ENCODE data around the gene DES.

Gene DES

DNA sequence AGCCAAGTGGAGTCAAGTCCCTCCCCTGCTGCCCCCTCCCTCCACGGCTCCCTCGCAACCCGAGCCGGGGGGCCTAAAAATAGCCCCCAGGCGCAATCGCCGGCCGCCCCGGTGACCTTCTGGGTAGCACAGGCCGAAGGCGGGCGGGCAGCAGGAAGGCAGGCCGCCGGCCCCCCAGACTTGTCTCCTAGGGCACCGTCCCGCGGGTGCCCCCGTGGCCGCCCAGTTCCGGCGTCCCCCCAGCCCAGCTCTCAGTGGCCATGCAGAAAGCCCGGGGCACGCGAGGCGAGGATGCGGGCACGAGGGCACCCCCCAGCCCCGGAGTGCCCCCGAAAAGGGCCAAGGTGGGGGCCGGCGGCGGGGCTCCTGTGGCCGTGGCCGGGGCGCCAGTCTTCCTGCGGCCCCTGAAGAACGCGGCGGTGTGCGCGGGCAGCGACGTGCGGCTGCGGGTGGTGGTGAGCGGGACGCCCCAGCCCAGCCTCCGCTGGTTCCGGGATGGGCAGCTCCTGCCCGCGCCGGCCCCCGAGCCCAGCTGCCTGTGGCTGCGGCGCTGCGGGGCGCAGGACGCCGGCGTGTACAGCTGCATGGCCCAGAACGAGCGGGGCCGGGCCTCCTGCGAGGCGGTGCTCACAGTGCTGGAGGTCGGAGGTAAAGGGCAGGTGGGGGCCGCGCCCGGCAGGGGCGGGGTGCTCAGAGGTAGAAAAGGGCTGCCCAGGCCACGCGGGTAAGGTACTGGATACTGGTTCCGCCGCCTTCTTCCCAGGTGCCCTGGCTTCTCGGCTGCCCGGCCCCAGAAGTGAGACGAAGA lies 16.7 kb downstream of the DES start, which contains the start of gene SPEG:
SPEG (plus strand) TSS at position 126 of the 808 bp plus-strand sequence; CDS start at position 261, 135 bp downstream.
- TF ChIP-seq, protein P1, sequence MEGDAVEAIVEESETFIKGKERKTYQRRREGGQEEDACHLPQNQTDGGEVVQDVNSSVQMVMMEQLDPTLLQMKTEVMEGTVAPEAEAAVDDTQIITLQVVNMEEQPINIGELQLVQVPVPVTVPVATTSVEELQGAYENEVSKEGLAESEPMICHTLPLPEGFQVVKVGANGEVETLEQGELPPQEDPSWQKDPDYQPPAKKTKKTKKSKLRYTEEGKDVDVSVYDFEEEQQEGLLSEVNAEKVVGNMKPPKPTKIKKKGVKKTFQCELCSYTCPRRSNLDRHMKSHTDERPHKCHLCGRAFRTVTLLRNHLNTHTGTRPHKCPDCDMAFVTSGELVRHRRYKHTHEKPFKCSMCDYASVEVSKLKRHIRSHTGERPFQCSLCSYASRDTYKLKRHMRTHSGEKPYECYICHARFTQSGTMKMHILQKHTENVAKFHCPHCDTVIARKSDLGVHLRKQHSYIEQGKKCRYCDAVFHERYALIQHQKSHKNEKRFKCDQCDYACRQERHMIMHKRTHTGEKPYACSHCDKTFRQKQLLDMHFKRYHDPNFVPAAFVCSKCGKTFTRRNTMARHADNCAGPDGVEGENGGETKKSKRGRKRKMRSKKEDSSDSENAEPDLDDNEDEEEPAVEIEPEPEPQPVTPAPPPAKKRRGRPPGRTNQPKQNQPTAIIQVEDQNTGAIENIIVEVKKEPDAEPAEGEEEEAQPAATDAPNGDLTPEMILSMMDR (IDR thresholded peaks at IDR 0.05), result no peak

DNA sequence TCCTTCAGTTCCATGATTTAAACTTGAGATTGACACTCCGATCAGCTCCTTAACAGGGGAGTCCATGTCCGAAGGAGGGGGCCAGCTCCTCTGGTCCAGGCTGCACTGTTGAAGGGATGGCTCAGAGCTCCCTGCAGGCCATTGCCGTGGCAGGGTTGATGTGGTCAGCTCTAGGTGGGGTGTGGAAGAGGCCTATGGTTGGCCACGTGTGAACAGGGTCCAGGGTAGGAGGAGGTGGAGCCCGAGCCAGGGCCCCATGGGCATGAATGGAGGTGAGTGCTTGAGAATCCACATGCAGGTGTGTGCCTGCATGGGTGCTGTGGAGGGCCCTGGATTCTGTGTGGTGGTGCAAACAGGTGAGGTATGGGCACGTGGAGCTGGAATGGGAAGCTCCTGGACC lies 17.5 kb downstream of the DES start:
- TF ChIP-seq, protein P1 (IDR thresholded peaks at IDR 0.05), result no peak

DNA sequence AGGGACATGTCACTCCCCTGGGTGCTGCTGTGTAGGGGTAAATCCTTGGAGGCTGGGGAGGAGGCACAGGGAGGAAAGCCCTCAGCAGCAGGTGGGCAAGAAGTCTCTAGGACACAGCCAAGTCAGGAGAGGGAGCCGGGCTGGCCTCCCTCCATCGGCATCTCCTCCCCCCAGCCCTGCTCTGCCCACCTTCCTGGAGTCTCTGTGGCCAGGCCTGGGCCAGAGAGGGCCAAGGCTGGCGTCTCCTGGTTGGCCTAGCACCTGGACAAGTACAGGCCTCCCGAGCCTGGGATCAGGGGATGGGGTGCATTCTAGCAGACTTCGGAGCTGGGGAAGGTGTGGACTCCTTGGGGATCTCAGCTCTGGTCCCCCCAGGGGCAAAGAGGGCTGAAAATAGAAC lies 18.3 kb downstream of the DES start:
- TF ChIP-seq, protein P1 (IDR thresholded peaks at IDR 0.05), result no peak

DNA sequence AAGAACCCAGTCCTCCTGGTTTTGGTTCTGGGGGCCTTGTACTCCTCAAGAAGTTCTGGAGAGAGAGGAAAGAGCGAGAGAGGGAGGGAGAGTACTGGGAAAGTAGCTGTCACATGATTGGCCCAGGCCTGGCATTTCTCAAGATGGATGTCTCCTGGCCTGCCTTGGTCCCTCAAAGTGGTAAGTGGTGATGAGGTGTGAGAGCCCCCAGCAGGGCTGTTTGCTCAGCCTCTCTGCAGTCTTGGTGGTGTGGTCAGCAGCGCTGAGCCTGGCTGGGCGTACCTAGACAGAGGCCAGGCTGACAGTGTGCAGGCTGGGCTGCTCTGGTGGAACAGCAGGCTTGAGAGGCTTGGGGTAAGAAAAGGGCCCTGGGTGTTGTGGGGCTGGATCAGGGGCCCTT lies 19.0 kb downstream of the DES start:
- TF ChIP-seq, protein P1 (IDR thresholded peaks at IDR 0.05), result no peak

DNA sequence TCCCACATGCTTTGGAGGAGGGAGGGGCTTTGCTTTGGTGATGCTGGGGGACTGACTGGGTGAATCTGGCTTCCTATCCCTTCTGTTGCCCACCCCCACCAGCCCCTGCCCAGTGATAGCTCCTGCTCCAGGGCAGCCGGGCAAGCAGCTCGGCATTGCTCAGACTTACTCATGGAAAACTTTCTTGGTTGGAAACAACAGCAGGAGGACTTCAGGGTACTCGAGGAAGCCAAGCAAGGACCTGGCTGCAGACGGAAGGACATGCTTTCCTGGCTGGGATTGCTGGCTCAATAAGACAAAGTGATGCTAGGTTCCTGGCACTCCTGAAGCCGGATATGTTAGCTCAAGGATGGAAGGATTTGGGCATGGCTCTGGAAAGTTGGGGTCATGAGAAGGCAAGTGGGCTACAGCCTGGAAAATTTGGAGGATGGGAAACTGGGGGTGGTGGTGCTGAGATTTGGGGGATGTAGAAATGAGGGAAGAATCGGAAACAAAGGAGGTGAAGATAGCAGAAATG lies 19.6 kb downstream of the DES start:
- TF ChIP-seq, protein P1 (IDR thresholded peaks at IDR 0.05), result no peak

DNA sequence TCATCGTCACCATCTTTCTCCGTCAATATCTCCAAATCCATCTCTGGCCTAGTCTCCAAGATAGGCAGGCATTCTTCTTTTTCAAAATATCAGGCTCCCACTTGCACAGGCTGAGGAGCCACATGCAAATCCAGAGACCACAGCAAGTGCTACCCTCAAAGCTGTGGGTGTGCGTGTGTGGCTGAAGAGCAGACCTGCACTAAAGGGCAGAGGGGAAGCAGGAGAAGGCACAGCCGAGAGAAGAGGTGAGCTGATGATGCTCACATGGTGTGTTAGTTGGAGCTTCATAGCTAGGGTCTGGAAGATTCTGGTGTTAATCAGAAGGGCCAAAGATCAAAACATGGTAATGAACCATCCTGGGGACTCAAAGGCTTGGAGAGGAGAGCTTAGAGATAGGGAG lies 20.3 kb downstream of the DES start:
- TF ChIP-seq, protein P1 (IDR thresholded peaks at IDR 0.05), result no peak

DNA sequence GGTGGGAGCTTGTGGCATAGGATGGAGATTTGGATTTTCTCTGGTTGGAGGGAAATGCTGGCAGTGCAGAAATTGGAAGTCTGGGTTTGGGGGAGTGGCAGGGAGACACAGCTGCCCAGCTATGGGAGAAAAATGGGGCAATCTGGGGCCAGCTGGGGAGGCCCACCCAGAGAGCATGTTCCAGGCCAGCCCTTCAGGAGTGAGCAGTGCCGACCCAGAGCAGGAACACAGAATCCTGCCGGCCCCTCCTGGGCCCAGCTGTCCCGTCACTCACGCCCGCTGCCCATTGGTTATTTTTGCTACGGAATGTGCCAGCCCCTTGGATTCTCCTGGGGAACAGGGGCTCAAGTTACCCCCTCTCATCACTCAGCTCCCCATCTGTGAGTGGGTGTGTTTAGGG lies 21.3 kb downstream of the DES start:
- TF ChIP-seq, protein P1 (IDR thresholded peaks at IDR 0.05), result no peak

All from LNCAP (cell line).